H1 (cell line): Measurements from ENCODE around the gene CBR3. TPM values are rescaled to one million over a fixed set of nuclear protein-coding genes. Genes with fewer than 3 reads are reported as not detected.

ENCODE experiments used
- CTCF ChIA-PET: fragments of 300-600 bp; sonication (Branson Sonifier 250); formaldehyde crosslinking; loops from one replicate; lab custom pipeline; 2021; ENCODE audit not compliant: partially characterized antibody; lab: Charles Lee
- POLR2A ChIA-PET: fragments of 300-600 bp; sonication (Branson Sonifier 250); formaldehyde crosslinking; loops from one replicate; lab custom pipeline; 2021; ENCODE audit warnings: inconsistent platforms; ENCODE audit not compliant: partially characterized antibody; lab: Charles Lee
- DNase-seq, 2 experiments: peaks; one replicate each; pipeline versions ENCODE4 v3.0.0 to v3.0.0-alpha.2; 2010 to 2022; ENCODE audit warnings: low spot score in 2 of 2, low read depth in 1 of 2, mixed read lengths in 1 of 2
- FAIRE-seq: peaks from 2 replicates; lab custom pipeline; 2011; peaks lifted over from hg19 to GRCh38; lab: Jason Lieb, UNC
- H2AFZ ChIP-seq: 2 replicates; pipeline ENCODE4 v1.8.1; 2012; ENCODE audit warnings: low read length, inconsistent platforms
- H2AK5ac ChIP-seq: 2 replicates; pipeline ENCODE4 v1.6.1; 2013; ENCODE audit warnings: low read depth, low read length
- H2BK120ac ChIP-seq: replicated peaks from 2 replicates; pipeline ENCODE3; 2013; ENCODE audit warnings: low read depth, low read length, inconsistent platforms
- H2BK12ac ChIP-seq: 2 replicates; pipeline ENCODE4 v1.6.1; 2013; ENCODE audit warnings: low read depth, low read length
- H2BK15ac ChIP-seq: 2 replicates; pipeline ENCODE4 v1.6.1; 2013; ENCODE audit warnings: low read length
- H2BK20ac ChIP-seq: 2 replicates; pipeline ENCODE4 v1.6.1; 2013; ENCODE audit warnings: low read length
- H2BK5ac ChIP-seq: 2 replicates; pipeline ENCODE4 v1.6.1; 2013; ENCODE audit warnings: low read depth, low read length
- H3K14ac ChIP-seq: 2 replicates; pipeline ENCODE4 v1.6.1; 2013; ENCODE audit warnings: inconsistent platforms; ENCODE audit not compliant: insufficient read length
- H3K18ac ChIP-seq: 2 replicates; pipeline ENCODE4 v1.6.1; 2013; ENCODE audit warnings: low read length; ENCODE audit errors: extremely low read depth
- H3K23ac ChIP-seq: 2 replicates; pipeline ENCODE4 v1.6.1; 2013; ENCODE audit warnings: inconsistent platforms; ENCODE audit not compliant: insufficient read length
- H3K23me2 ChIP-seq: 2 replicates; pipeline ENCODE4 v1.6.1; 2013; ENCODE audit warnings: low read depth, low read length
- H3K27ac ChIP-seq: 2 replicates; pipeline ENCODE4 v1.6.1; 2011; ENCODE audit warnings: low read depth, low read length, inconsistent platforms
- H3K27me3 ChIP-seq, 4 experiments: replicated peaks in 1 of 4; 1 replicate in 1 of 4; 2 replicates in 3 of 4; pipeline versions ENCODE4 v1.6.1 to v1.8.1; 2011 to 2013; ENCODE audit warnings: low read length in 3 of 4, mild to moderate bottlenecking in 3 of 4, inconsistent platforms in 2 of 4, mixed read lengths in 2 of 4, moderate library complexity in 1 of 4; ENCODE audit not compliant: control insufficient read depth in 3 of 4, insufficient read depth in 3 of 4; ENCODE audit errors: extremely low read depth in 1 of 4
- H3K36me3 ChIP-seq, 4 experiments: 2 replicates each; pipeline versions ENCODE4 v1.6.1 to v1.8.1; 2011 to 2013; ENCODE audit warnings: mild to moderate bottlenecking in 4 of 4, low read length in 3 of 4, moderate library complexity in 2 of 4, control low read depth in 1 of 4, inconsistent platforms in 1 of 4; ENCODE audit not compliant: insufficient read depth in 4 of 4, control insufficient read depth in 2 of 4
- H3K4ac ChIP-seq: replicated peaks from 2 replicates; pipeline ENCODE3; 2013; ENCODE audit warnings: low read length, low read depth, mixed read lengths, inconsistent platforms; ENCODE audit not compliant: insufficient read length
- H3K4me1 ChIP-seq, 4 experiments: replicated peaks in 1 of 4; 1 replicate in 1 of 4; 2 replicates in 3 of 4; pipeline versions ENCODE4 v1.6.1 to v1.8.1; 2011 to 2013; ENCODE audit warnings: low read length in 3 of 4, inconsistent platforms in 2 of 4, mixed read lengths in 1 of 4; ENCODE audit not compliant: insufficient read depth in 4 of 4, control insufficient read depth in 3 of 4
- H3K4me2 ChIP-seq, 2 experiments: 2 replicates each; pipeline versions ENCODE4 v1.6.1 to v1.8.1; 2011 to 2013; ENCODE audit warnings: low read depth in 2 of 2, low read length in 2 of 2, control low read depth in 1 of 2, inconsistent platforms in 1 of 2, mild to moderate bottlenecking in 1 of 2; ENCODE audit not compliant: insufficient read depth in 1 of 2
- H3K4me3 ChIP-seq, 4 experiments: fragments of 200-600, 300-600 bp in 1 of 4; sonication (generic), shearing (Covaris generic), sonication (Bioruptor Twin) in 1 of 4; 2 replicates each; pipeline versions ENCODE4 v1.5.1 to v1.8.1; 2011 to 2016; ENCODE audit warnings: low read length in 4 of 4, low read depth in 3 of 4, control low read depth in 2 of 4, inconsistent platforms in 2 of 4, mild to moderate bottlenecking in 2 of 4, mixed read lengths in 1 of 4, moderate library complexity in 1 of 4; ENCODE audit not compliant: insufficient read depth in 2 of 4; ENCODE audit errors: extremely low read depth in 1 of 4
- H3K56ac ChIP-seq: replicated peaks from 2 replicates; pipeline ENCODE3; 2013; ENCODE audit warnings: low read depth, mild to moderate bottlenecking, mixed read lengths, low read length, inconsistent platforms; ENCODE audit not compliant: insufficient read length
- H3K79me1 ChIP-seq: 2 replicates; pipeline ENCODE4 v1.6.1; 2013; ENCODE audit warnings: low read depth, low read length, control low read depth
- H3K79me2 ChIP-seq, 2 experiments: 2 replicates each; pipeline versions ENCODE4 v1.6.1 to v1.8.1; 2012 to 2013; ENCODE audit warnings: low read length in 2 of 2, mild to moderate bottlenecking in 2 of 2, inconsistent platforms in 1 of 2; ENCODE audit not compliant: insufficient read depth in 2 of 2, control insufficient read depth in 1 of 2
- H3K9ac ChIP-seq, 4 experiments: replicated peaks in 1 of 4; 1 replicate in 1 of 4; 2 replicates in 3 of 4; pipeline versions ENCODE4 v1.6.1 to v1.8.1; 2011 to 2013; ENCODE audit warnings: low read depth in 3 of 4, low read length in 3 of 4, control low read depth in 2 of 4, mild to moderate bottlenecking in 2 of 4, moderate library complexity in 2 of 4, inconsistent platforms in 1 of 4; ENCODE audit errors: extremely low read depth in 1 of 4
- H3K9me3 ChIP-seq, 2 experiments: 2 replicates each; pipeline versions ENCODE4 v1.6.1 to v1.8.1; 2012 to 2013; ENCODE audit warnings: mild to moderate bottlenecking in 2 of 2, moderate library complexity in 2 of 2, control low read depth in 1 of 2, inconsistent platforms in 1 of 2, low read depth in 1 of 2, low read length in 1 of 2, mixed read lengths in 1 of 2; ENCODE audit not compliant: insufficient read depth in 2 of 2
- H4K20me1 ChIP-seq, 2 experiments: replicated peaks in 1 of 2; 2 replicates each; pipeline versions ENCODE3 to v1.8.1; 2011 to 2013; ENCODE audit warnings: inconsistent platforms in 2 of 2, low read length in 2 of 2, mild to moderate bottlenecking in 1 of 2; ENCODE audit not compliant: insufficient read depth in 2 of 2, control insufficient read depth in 1 of 2
- H4K5ac ChIP-seq: 2 replicates; pipeline ENCODE4 v1.6.1; 2013; ENCODE audit warnings: low read length, low read depth, mixed read lengths, inconsistent platforms; ENCODE audit not compliant: insufficient read length
- H4K8ac ChIP-seq: 2 replicates; pipeline ENCODE4 v1.8.0; 2013; ENCODE audit warnings: mild to moderate bottlenecking, moderate library complexity, low read length, inconsistent platforms; ENCODE audit not compliant: insufficient read depth; ENCODE audit errors: extremely low read depth
- H4K91ac ChIP-seq: replicated peaks from 2 replicates; pipeline ENCODE3; 2013; ENCODE audit warnings: low read length, mixed read lengths, inconsistent platforms; ENCODE audit not compliant: insufficient read length
- BACH1 ChIP-seq: IDR thresholded peaks from 2 replicates; pipeline ENCODE4 v1.6.1; 2012; ENCODE audit warnings: low read length, improper control_type of control experiment
- BCL11A ChIP-seq, 2 experiments: IDR thresholded peaks; one replicate each; pipeline ENCODE4 v1.6.1; 2011; ENCODE audit warnings: low read depth in 2 of 2, low read length in 2 of 2, mild to moderate bottlenecking in 2 of 2
- HDAC6 ChIP-seq: IDR thresholded peaks from one replicate; pipeline ENCODE4 v1.7.1; 2012; ENCODE audit warnings: low read depth, mild to moderate bottlenecking, inconsistent platforms, low read length, moderate library complexity
- MAX ChIP-seq: IDR thresholded peaks from 2 replicates; pipeline ENCODE4 v1.6.1; 2012; ENCODE audit warnings: inconsistent platforms
- NRF1 ChIP-seq: IDR thresholded peaks from 2 replicates; pipeline ENCODE4 v1.6.1; 2011; ENCODE audit warnings: mild to moderate bottlenecking, low read depth, low read length, improper control_type of control experiment
- PHF8 ChIP-seq: fragments of 200-600 bp; sonication (generic); conservative IDR thresholded peaks from 2 replicates; pipeline ENCODE4 v1.7.1; 2012; ENCODE audit warnings: low read depth, mild to moderate bottlenecking, inconsistent platforms, low read length, moderate library complexity
- POLR2AphosphoS5 ChIP-seq: IDR thresholded peaks from 2 replicates; pipeline ENCODE4 v1.6.1; 2011; ENCODE audit warnings: low read depth, low read length
- SIN3A ChIP-seq, 2 experiments: IDR thresholded peaks in 1 of 2; conservative IDR thresholded peaks in 1 of 2; 2 replicates each; pipeline ENCODE4 v1.6.1; 2011 to 2012; ENCODE audit warnings: low read length in 2 of 2, improper control_type of control experiment in 1 of 2, low read depth in 1 of 2, mild to moderate bottlenecking in 1 of 2
- SIRT6 ChIP-seq: IDR thresholded peaks from one replicate; pipeline ENCODE4 v1.7.1; 2012; ENCODE audit warnings: low read length, inconsistent platforms
- SP1 ChIP-seq: IDR thresholded peaks from 2 replicates; pipeline ENCODE4 v1.6.1; 2011; ENCODE audit warnings: low read depth, low read length
- SUZ12 ChIP-seq: fragments of 200-600 bp; sonication (generic); IDR thresholded peaks from 2 replicates; pipeline ENCODE4 v1.6.1; 2012; ENCODE audit warnings: mild to moderate bottlenecking, inconsistent platforms, low read length, moderate library complexity, mixed read lengths
- TEAD4 ChIP-seq: IDR thresholded peaks from 2 replicates; pipeline ENCODE4 v1.6.1; 2012; ENCODE audit warnings: low read depth, low read length, inconsistent platforms, mixed read lengths
- WGBS, 2 experiments: shearing (Covaris generic) in 1 of 2; methylation state at CpG; one replicate each; pipeline versions ENCODE4 v1.1.6 to v1.1.7; 2013 to 2015; ENCODE audit warnings: low lambda C conversion rate in 2 of 2, mixed read lengths in 2 of 2, inconsistent platforms in 1 of 2, low coverage in 1 of 2, missing lambda C conversion rate in 1 of 2; ENCODE audit not compliant: insufficient replicate concordance in 2 of 2, insufficient coverage in 1 of 2, insufficient read length in 1 of 2; ENCODE audit errors: extremely low coverage in 1 of 2, missing lambda C conversion rate in 1 of 2; 5-methylcytosine and 5-hydroxymethylcytosine counted together
- polyA plus RNA-seq, 7 experiments: library from polyadenylated mRNA; depleted of rRNA in 3 of 7; stranded (reverse) in 5 of 7; unstranded in 2 of 7; fragments of >200 nt in 5 of 7; fragments of 200-250 nt in 2 of 7; gene quantifications; 1 replicate in 5 of 7; 2 replicates in 1 of 7; 4 replicates in 1 of 7; pipeline versions ENCODE4 v1.2.1 to v1.2.3, GENCODE V29; 2011 to 2013; ENCODE audit warnings: missing spikeins in 2 of 7, mixed read lengths in 2 of 7
- total RNA-seq: library from RNA; stranded (reverse); fragmentation: NEBNext Ultra II Directional; extraction: Animal tissue kit (Norgen Biotek cat#: 25700); gene quantifications from 2 replicates; pipeline ENCODE4 v1.2.1, GENCODE V29; 2021

The CBR3 gene
- total and polyA plus RNA-seq, 2 of the 8 experiments (the other 6 are each of a cell fraction or from before 2014, with no cell fraction given): 1.2 to 4.3 TPM

DNA sequence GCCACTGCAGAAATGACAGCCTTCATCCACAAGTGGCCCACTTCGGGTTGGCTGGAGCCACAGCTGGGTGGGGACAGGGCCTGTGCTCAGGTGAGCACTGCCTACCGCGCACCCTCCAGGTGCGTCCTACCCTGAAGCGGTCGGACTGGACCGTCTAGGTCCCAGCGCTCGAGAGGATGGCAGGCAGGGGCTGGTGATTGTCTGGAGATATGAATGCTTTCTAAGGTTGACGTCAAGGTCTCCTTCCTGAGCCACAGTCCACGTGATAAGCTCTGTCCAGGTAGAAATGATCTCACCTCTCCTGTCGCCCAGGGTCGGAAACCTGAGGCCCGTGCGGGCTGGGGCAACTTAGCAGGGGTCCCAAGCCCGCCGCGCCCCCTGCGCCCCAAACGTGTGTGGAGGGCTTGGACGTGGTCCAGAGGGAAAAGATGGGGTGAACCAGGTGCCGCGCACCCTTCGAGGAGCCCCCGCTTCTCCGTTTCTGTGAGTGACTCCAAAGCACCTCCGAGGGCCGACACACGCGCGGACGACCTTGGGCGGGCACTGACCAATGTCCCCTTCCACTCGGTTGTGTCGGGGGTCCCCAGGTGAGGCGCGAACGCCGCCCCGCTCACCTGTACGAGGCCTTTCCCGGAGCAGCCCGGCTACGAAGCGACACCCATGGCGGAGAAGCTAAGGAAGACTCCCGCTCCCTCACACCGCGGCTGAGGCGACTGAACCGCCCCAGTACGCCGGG, 20.9 kb downstream of the CBR3 start:
- DNase-seq: peak in 1 of 2 experiments; percentile 64
- H3K27me3 ChIP-seq: peaks cover 5 to 21% (median 12%) of the 10 kb centered on the region in 4 experiments; a peak in 6 of 7 replicates
- peak overlapping the region in 2 of 4 experiments; percentile 42 to 75; a peak in 5 of 7 replicates for H3K9ac ChIP-seq
- TF ChIP-seq NRF1 (no peak), PHF8 (peak; percentile 71), SIRT6 (no peak), POLR2AphosphoS5 (peak; percentile 92), BCL11A (IDR thresholded peaks at IDR 0.05; ENCODE audit: low read depth in 2 of 2, low read length in 2 of 2) (no peak), MAX (no peak), SIN3A (conservative IDR thresholded peaks at IDR 0.05 in 1 of 2, IDR thresholded peaks at IDR 0.05 in 1 of 2; ENCODE audit: low read depth in 1 of 2, low read length in 2 of 2) (peak in 1 of 2 experiments; percentile 55; a peak in 1 of 4 replicates), SP1 (no peak), BACH1 (no peak), SUZ12 (peak; percentile 46; the same call in 1 of the 2 replicates), HDAC6 (no peak), TEAD4 (no peak)

More for the DNA sequence above, 20.9 kb downstream of the CBR3 start:
- Histone ChIP-seq H2BK20ac (no peak overlapping the region), H4K91ac (no peak overlapping the region), H3K4me3 (peak overlapping the region; percentile 23 to 72 (median 61)), H2BK5ac (no peak overlapping the region), H4K5ac (no peak overlapping the region), H3K79me2 (no peaks in the 10 kb centered on the region), H2BK15ac (no peak overlapping the region), H4K20me1 (peaks cover 0 to 4% of the 10 kb centered on the region in 2 experiments), H3K27ac (no peak overlapping the region), H2BK120ac (no peak overlapping the region), H3K18ac (no peak overlapping the region), H3K4me1 (peaks cover 0 to 5% (median 2%) of the 10 kb centered on the region in 4 experiments; a peak in 5 of 7 replicates), H3K36me3 (no peaks in the 10 kb centered on the region), H3K23ac (no peak overlapping the region), H3K23me2 (peaks cover 7% of the 10 kb centered on the region), H3K4me2 (peak overlapping the region; percentile 72 to 99), H2BK12ac (no peak overlapping the region), H2AFZ (peak overlapping the region; percentile 76; the same call in 1 of the 2 replicates), H4K8ac (peak overlapping the region; percentile 85; the same call in 1 of the 2 replicates), H3K56ac (no peak overlapping the region), H3K4ac (no peak overlapping the region), H3K9me3 (no peaks in the 10 kb centered on the region), H2AK5ac (no peak overlapping the region), H3K14ac (no peak overlapping the region), H3K79me1 (no peaks in the 10 kb centered on the region)
- 10% methylated on average over 44 of the region's 53 CpGs; no CpG with 5 or more reads in 1 of the 2 experiments for WGBS, 2 experiments
- no peak for FAIRE-seq
- CTCF ChIA-PET: interaction anchor here (0.7 to 7.6 kb wide), 8 partner anchors 8 to 176 kb away, joined by 3 to 107 read pairs (median 4); no protein-coding TSS in a partner anchor
- POLR2A ChIA-PET: interaction anchor here (0.6 to 1.7 kb wide), 9 partner anchors 8 to 1381 kb away, joined by 3 to 5 read pairs (median 3); partner anchors contain the start of genes CHAF1B and MORC3
